ENCODE results near the gene MIX23.

MIX23 gene

GRCh38 chr3:122325769-122326168 is 57.3 kb downstream of the MIX23 start:
- peak overlapping the region; percentile 84 for H3K27ac ChIP-seq (ENCODE audit: poor library complexity, severe bottlenecking)
- TF ChIP-seq CTCF (IDR thresholded peaks at IDR 0.05; ENCODE audit: poor library complexity, severe bottlenecking), result no peak
- H3K4me3 ChIP-seq (ENCODE audit: severe bottlenecking), result peak overlapping the region; percentile 30
- H3K27me3 ChIP-seq (ENCODE audit: insufficient read depth, poor library complexity, severe bottlenecking), result no peaks in the 10 kb centered on the region
- ATAC-seq (ENCODE audit: low read depth), result no peak
- peaks cover 25% of the 10 kb centered on the region for H3K4me1 ChIP-seq (ENCODE audit: insufficient read depth, poor library complexity, severe bottlenecking)
- no peak for DNase-seq (ENCODE audit: low spot score)
- no peaks in the 10 kb centered on the region for H3K9me3 ChIP-seq (ENCODE audit: severe bottlenecking)
- H3K36me3 ChIP-seq (ENCODE audit: low read depth), result peaks cover 26% of the 10 kb centered on the region

GRCh38 chr3:122324871-122325323 is 58.1 kb downstream of the MIX23 start, which contains the start of gene CSTA:
Gene CSTA (plus strand): TSS chr3:122325248. CDS start chr3:122325293, 45 bp downstream.
- no peaks in the 10 kb centered on the region for H3K27me3 ChIP-seq (ENCODE audit: insufficient read depth, poor library complexity, severe bottlenecking)
- peak within 1 kb of the TSS; percentile 30 for H3K4me3 ChIP-seq (ENCODE audit: severe bottlenecking)
- H3K9me3 ChIP-seq (ENCODE audit: severe bottlenecking), result no peaks in the 10 kb centered on the region
- DNase-seq (ENCODE audit: low spot score), result no peak
- TF ChIP-seq CTCF (IDR thresholded peaks at IDR 0.05; ENCODE audit: poor library complexity, severe bottlenecking), result no peak
- ATAC-seq (ENCODE audit: low read depth), result peak; percentile 94
- peaks cover 25% of the 10 kb centered on the region for H3K4me1 ChIP-seq (ENCODE audit: insufficient read depth, poor library complexity, severe bottlenecking)
- peak within 1 kb of the TSS; percentile 84 for H3K27ac ChIP-seq (ENCODE audit: poor library complexity, severe bottlenecking)
- H3K36me3 ChIP-seq (ENCODE audit: low read depth), result peaks cover 17% of the 10 kb centered on the region

- peaks cover under 1% of the 10 kb centered on the region for H3K36me3 ChIP-seq (ENCODE audit: low read depth)
- no peaks in the 10 kb centered on the region for H3K27me3 ChIP-seq (ENCODE audit: insufficient read depth, poor library complexity, severe bottlenecking)
- no peak for TF ChIP-seq CTCF (IDR thresholded peaks at IDR 0.05; ENCODE audit: poor library complexity, severe bottlenecking)
- H3K9me3 ChIP-seq (ENCODE audit: severe bottlenecking), result no peaks in the 10 kb centered on the region
- no peak overlapping the region for H3K27ac ChIP-seq (ENCODE audit: poor library complexity, severe bottlenecking)
- no peak overlapping the region for H3K4me3 ChIP-seq (ENCODE audit: severe bottlenecking)
- DNase-seq (ENCODE audit: low spot score) (no peak), ATAC-seq (ENCODE audit: low read depth) (no peak)
- H3K4me1 ChIP-seq (ENCODE audit: insufficient read depth, poor library complexity, severe bottlenecking), result peaks cover 36% of the 10 kb centered on the region
Observed at GRCh38 chr3:122322095-122323075, 60.6 kb downstream of the MIX23 start.

- ATAC-seq (ENCODE audit: low read depth) (peak; percentile 55; the same call in 2 of the 3 replicates), DNase-seq (ENCODE audit: low spot score) (no peak)
- Histone ChIP-seq H3K4me3 (ENCODE audit: severe bottlenecking) (no peak overlapping the region), H3K9me3 (ENCODE audit: severe bottlenecking) (no peaks in the 10 kb centered on the region), H3K4me1 (ENCODE audit: insufficient read depth, poor library complexity, severe bottlenecking) (peaks cover 25% of the 10 kb centered on the region), H3K36me3 (ENCODE audit: low read depth) (no peaks in the 10 kb centered on the region), H3K27me3 (ENCODE audit: insufficient read depth, poor library complexity, severe bottlenecking) (no peaks in the 10 kb centered on the region), H3K27ac (ENCODE audit: poor library complexity, severe bottlenecking) (peak overlapping the region; percentile 29)
- TF ChIP-seq CTCF (IDR thresholded peaks at IDR 0.05; ENCODE audit: poor library complexity, severe bottlenecking), result no peak
Observed at GRCh38 chr3:122318620-122319019, 64.4 kb downstream of the MIX23 start.
